Measurements from ENCODE around the gene UNK. TPM values are rescaled to one million over a fixed set of nuclear protein-coding genes. Genes with fewer than 3 reads are reported as not detected.

The UNK gene
- total RNA-seq, 1 experiment from 2014 or later, result 16.0 TPM

GRCh38 chr17:75749545-75750389, 34.8 kb upstream of the UNK start:
- no TSS peak for BruUV-seq (replicated peaks)
- Mint-ChIP-seq H3K27ac (ENCODE audit: low read depth, unreplicated experiment) (no peak overlapping the region), H3K9me3 (ENCODE audit: unreplicated experiment) (no peaks in the 10 kb centered on the region), H3K4me1 (ENCODE audit: insufficient read depth, unreplicated experiment) (peaks cover 9% of the 10 kb centered on the region), H3K27me3 (ENCODE audit: insufficient read depth, unreplicated experiment) (no peaks in the 10 kb centered on the region), H3K36me3 (ENCODE audit: insufficient read depth, unreplicated experiment) (peaks cover 91% of the 10 kb centered on the region), H3K4me3 (ENCODE audit: unreplicated experiment) (no peak overlapping the region)
- POLR2A ChIA-PET, result interaction anchor here (0.7 to 7.2 kb wide), 10 partner anchors 10 to 117 kb away, joined by 3 to 109 read pairs (median 4); partner anchors contain the start of genes GALK1, RECQL5, SAP30BP and SMIM5
- peak; percentile 84 for TF ChIP-seq CTCF (IDR thresholded peaks at IDR 0.05; ENCODE audit: unreplicated experiment)
- DNase-seq (ENCODE audit: unreplicated experiment), result peak; percentile 68
- intact Hi-C loops (cut with micrococcal nuclease), result loop anchor here (5.0 kb wide), 1 partner anchor 322 kb away; no protein-coding TSS in a partner anchor
- CTCF ChIA-PET, result interaction anchor here (0.7 to 7.1 kb wide), 17 partner anchors 8 to 128 kb away, joined by 3 to 152 read pairs (median 8); partner anchors contain the start of genes GALK1, ITGB4 and SMIM5

- TF ChIP-seq CTCF (IDR thresholded peaks at IDR 0.05; ENCODE audit: unreplicated experiment), result no peak
- H3K27ac Mint-ChIP-seq (ENCODE audit: low read depth, unreplicated experiment), result no peak overlapping the region
- intact Hi-C loops (cut with micrococcal nuclease), result no loop called here
- POLR2A ChIA-PET, result interaction anchor here (0.6 to 7.2 kb wide), 6 partner anchors 9 to 83 kb away, joined by 3 to 109 read pairs (median 4); partner anchors contain the start of gene GALK1
- BruUV-seq (replicated peaks), result TSS peak; percentile 46
- H3K9me3 Mint-ChIP-seq (ENCODE audit: unreplicated experiment), result no peaks in the 10 kb centered on the region
- H3K27me3 Mint-ChIP-seq (ENCODE audit: insufficient read depth, unreplicated experiment), result no peaks in the 10 kb centered on the region
- peaks cover 11% of the 10 kb centered on the region for H3K4me1 Mint-ChIP-seq (ENCODE audit: insufficient read depth, unreplicated experiment)
- H3K36me3 Mint-ChIP-seq (ENCODE audit: insufficient read depth, unreplicated experiment), result peaks cover 95% of the 10 kb centered on the region
- DNase-seq (ENCODE audit: unreplicated experiment), result no peak
- H3K4me3 Mint-ChIP-seq (ENCODE audit: unreplicated experiment), result no peak overlapping the region
- CTCF ChIA-PET, result interaction anchor here (0.7 to 7.1 kb wide), 11 partner anchors 9 to 149 kb away, joined by 3 to 152 read pairs (median 10); partner anchors contain the start of genes GALK1, SMIM5 and TRIM47
Observed at GRCh38 chr17:75750661-75751423, 33.8 kb upstream of the UNK start.

GRCh38 chr17:75751676-75752404, 32.8 kb upstream of the UNK start:
- Mint-ChIP-seq H3K4me1 (ENCODE audit: insufficient read depth, unreplicated experiment) (peaks cover 11% of the 10 kb centered on the region), H3K36me3 (ENCODE audit: insufficient read depth, unreplicated experiment) (peaks cover 95% of the 10 kb centered on the region), H3K4me3 (ENCODE audit: unreplicated experiment) (no peak overlapping the region), H3K9me3 (ENCODE audit: unreplicated experiment) (no peaks in the 10 kb centered on the region), H3K27ac (ENCODE audit: low read depth, unreplicated experiment) (peak overlapping the region; percentile 59), H3K27me3 (ENCODE audit: insufficient read depth, unreplicated experiment) (no peaks in the 10 kb centered on the region)
- POLR2A ChIA-PET, result interaction anchor here (1.1 to 7.2 kb wide), 4 partner anchors 8 to 77 kb away, joined by 3 to 109 read pairs (median 6); no protein-coding TSS in a partner anchor
- intact Hi-C loops (cut with micrococcal nuclease), result no loop called here
- CTCF ChIA-PET, result interaction anchor here (0.6 to 7.1 kb wide), 6 partner anchors 63 to 150 kb away, joined by 3 to 152 read pairs (median 6); partner anchors contain the start of gene SMIM5
- no TSS peak for BruUV-seq (replicated peaks)
- no peak for DNase-seq (ENCODE audit: unreplicated experiment)
- no peak for TF ChIP-seq CTCF (IDR thresholded peaks at IDR 0.05; ENCODE audit: unreplicated experiment)
